NCI-H69 (cell line): ENCODE results near the gene HS1BP3.

Experiments used
- DNase-seq: peaks from one replicate; lab custom pipeline; 2025; lab: John Stamatoyannopoulos, UW

HS1BP3 gene

DNA sequence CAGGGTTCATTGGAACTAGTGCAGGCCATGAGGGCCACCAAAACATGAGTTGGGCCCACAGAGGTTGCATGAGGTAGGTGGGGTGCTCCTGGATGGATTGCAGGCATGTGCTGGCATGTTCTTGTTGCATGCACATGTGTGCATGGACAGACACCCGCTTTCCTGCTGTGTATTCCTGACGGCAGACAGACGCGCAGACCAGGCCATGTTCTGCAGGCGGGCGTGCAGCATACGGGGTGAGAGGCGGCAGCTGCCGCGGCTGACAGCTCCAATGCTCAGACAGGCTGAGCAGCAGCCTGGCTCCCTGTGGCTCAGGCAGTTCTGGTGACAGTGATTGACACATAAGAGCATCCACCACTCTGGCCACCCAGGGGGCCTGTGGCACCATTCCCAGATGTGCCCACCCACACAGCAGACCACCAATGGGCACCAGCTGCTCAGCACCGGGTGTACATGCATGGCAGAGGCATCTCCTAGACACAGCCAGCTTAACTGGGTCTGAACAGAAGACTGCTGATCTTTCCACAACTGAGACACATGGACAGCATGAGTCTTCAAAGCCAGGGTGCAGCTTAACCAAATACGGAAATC, 21.2 kb downstream of the HS1BP3 start:
- no peak for DNase-seq

DNA sequence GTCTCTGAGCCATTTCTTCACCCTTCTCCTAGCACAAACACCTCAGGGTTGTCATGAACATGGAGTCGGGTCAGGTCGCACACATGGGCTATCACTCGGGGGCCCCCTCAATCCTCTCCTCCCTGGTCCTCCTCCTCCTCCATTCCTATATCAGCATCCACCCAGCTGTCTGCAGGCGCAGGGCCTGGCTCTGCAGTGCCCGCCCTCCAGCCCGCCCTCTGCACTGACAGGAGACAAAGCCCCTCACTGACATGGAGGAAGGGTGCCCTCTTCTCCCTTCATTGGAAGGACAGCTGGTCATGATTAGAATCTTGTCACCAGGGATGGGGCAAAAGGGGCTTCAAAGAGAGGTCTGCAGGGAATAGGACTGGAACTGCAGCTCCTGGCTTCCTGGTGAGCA, 21.7 kb downstream of the HS1BP3 start:
- no peak for DNase-seq

DNA sequence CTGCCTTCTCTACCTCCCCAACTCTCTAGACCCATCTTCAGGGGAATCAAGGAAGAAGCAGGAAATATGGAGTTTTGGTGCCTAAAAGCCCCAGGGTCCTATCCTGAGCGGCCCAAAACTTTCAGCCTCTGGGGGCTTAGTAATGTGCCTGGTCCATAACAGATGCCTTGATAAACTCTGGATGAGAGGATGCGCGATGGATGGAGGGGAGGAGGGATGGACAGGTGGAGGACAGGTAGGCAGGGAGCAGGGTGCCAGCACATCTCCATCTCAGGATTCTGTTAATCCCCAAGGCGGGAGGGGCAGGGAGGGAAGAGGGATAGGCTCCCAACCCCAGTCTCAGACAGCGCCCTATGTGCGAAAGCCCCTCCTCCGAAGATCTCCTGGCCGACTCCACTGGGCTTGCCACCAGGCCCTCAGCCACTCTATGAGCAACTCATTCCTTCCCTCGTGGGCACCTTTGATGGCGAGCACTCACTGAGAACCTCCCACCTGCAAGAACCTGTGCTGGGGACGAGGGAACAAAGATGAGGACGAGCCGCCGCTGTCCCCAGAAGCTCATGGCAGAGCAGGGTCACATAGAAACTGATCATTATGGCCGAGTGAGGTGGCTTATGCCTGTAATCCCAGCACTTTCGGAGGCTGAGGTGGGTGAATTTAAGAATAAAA, 23.1 kb downstream of the HS1BP3 start:
- no peak for DNase-seq

DNA sequence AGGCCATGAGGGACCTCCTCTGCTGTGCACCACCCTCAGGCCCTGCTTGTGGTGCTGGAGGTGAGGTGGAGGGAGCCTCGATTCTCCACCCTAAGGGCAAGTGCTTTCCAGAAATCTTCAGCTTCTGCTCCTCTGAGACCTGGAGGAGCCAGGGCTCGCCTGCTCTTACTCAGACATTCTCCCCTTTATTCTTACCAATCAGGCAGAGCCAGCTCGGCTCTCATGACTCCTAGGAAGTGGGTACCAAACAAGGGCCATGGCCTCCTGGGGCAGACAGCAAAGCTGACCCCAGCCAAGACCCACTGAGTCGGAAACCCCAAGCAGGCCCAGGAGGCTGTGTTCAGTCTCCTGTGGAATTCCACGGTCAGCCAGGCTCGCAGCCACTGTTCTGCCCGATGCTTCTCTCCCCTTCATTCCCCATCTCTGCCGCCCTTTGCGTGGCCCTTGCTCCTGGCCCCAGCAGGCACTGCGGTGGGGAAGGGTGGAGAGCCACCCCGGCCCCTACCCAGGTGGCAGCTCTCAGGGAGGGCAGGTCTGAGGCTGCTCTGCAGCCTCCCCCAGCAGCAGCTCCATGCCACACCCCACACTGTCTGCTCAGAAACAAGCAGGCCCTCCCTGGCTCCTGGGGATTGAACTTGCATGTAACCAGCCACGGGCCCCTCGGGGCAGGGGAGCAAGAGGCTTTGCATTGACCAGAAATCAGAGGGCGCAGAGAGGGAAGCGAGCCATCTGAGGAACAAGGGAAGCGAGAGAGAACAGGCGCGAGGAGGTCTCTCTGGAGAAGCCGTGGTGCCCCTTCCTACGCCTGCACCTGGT, 24.0 kb downstream of the HS1BP3 start:
- DNase-seq: no peak

DNA sequence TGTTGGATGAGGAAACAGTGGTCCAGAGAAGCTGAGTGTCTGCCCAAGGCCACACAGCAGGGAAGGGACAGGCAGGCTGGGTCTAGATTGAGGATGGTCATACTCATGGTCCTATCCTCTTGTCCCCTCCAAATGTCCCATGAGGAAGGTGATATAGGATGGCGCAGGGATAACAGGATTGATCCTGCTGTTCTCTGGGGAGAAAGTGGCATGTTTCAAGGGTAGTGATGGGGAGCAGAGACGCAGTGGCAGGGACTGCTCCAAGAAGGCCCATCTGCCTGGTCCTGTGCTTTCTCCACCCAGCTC, 24.6 kb downstream of the HS1BP3 start:
- no peak for DNase-seq

DNA sequence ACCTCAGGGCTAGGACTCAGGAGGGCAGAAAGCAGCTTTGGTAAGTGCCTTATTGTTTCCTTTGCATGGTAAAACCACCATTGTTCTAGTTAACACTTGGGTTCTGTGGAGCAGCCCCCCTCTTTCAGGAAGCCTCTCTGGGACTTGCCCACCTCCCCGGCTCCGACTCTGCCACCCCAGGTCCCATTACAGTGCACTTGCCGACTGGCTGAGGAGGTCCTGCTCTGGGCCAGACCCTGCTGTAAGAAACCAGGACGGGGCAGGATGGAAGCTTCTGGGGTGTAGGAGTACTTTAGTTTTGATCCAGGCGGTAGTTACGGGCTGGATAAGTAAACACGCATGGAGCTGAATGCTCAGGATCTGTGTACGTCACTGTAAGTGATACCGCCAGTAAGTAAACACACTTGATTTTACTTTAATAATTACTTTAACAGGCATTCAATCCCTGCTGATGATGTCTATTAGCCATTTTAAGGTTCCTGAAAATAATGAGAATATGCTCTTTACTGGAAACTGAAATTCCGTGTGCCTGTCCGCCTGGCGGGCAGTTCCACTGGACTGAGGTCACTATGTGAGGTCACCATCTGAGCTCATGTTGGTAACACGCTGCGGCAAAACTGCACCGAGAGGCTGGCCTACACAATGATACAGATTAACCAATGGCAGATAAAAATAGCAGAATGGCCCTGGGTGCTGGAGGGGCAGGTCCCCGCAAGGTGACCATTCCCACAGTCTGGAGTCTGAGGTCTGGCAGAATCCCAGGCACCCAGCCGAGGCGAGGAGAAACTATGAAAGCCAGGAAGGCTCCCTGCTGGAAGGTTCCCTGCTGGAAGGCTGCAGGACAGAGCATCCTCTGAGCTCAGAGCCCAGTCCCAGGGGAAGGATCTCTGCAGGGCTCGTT, 25.2 kb downstream of the HS1BP3 start:
- DNase-seq: peak; percentile 39

DNA sequence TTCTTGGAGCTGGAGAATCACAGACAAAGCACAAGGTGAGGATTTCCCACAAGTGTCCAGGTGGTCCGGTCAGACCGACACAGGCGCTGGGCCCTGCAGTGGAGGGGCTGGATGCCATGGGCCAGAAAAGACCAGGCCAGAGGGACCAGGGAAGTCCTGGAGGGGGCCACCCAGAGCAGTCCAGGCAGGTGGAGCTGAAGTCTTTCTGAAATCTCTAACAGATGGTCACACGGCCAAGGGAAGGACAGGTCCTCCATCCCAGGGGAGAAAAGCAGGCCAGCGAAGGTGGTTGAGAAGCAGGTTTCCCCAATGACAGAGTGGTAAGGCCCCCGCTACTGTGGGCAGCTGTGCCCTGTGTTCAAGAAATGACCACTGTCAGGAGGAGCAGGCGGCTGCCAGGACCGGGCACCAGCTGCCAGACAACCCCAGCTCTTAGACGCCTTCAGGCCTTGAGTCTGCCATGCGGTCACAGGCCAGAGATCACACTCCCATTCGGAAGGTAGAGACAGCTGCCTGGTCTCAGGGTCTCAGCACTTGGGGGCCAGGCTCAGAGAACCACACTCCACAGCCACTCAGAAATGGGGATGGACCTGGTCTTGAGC, 25.9 kb downstream of the HS1BP3 start:
- no peak for DNase-seq

DNA sequence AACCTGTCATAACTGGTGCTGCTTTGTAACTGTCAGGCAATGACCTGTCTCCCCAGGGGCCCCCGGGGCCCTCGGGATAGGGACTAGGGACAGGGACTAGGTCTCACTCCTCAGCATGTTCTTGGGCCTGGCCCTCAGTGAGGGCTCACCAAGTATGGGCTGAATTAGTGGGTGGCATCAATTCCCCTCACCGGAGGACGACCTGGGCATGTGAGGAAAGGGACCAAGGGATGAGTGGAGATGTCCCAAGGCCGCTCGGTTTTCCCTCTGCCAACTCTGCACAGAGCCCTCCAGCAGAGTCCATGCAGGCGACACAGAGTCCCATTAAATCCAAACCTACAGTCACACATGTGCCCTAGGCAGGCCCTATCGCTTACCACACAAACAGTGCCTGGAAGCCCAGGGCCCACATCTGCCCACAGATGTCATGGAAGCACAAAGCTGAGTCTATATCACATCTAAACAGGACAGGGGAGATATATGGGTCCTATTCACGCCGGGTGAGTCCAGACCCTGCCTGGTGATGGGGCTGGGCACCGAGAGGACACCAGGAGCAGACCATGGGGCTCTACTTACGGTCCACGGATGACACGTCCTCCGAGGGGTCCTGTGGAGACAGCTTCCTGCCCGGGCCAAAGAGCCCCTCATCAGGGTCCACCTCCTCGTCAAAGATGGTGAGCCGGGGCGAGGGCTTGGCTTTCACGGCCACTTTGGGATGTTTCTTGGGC, 26.6 kb downstream of the HS1BP3 start:
- no peak for DNase-seq

DNA sequence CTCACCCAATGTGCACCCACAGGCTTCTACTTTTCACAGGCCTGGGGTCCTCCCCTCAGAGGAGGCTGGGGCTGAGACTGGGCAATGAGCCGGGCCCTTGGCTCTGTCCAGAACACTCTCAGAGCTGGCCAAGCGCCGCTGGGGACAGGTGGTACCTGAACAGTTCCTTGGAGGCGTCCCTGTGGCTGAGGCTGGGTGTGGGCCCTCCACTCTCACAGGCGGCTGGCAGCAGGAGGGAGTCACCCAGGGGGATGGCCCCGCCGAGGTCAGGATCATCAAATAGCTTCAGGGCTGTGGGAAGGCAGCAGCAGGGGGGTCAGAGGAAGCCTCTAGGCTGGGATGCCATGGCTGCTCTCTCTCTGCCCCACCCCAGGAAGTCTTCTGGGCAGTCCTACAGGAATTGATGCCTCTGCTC, 27.1 kb downstream of the HS1BP3 start:
- no peak for DNase-seq

DNA sequence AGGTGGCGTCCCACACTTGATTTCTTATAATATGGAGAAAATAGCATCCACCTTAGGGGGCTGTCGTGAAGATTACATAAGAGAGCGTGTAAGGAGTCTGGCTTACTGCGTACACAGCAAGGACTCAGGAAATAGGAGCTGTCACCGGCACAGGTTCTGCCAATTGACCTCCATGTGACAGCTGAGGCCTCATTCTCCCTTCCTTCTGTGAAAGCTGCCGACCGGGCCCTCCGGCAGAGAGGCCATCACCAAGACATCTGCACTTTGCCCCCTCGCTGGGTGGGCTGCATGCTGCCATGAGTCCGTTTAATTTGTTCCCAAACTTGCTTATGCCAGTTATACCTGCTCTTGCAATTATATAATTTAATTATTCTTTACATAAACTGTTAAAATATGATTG, 27.7 kb downstream of the HS1BP3 start:
- DNase-seq: no peak

DNA sequence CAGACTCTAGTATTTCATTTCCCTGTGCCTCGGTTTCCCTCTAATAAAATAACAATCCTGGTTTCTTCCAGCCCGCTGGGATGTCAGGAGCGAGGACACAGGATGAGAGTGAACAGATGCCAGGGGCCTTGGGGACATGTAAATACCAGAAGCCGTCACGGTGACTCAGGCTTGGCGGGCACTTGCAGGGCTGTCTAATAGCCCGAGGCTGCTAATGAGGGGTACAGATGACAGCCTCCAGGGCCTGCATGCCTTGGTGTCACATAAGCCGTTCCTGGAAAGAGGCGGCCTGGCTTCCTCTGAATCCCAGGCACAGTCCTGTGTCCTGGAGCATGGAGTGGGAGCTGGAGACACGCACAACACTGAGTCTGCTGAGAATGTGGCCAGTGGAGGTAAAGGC, 28.2 kb downstream of the HS1BP3 start:
- DNase-seq: peak; percentile 1

DNA sequence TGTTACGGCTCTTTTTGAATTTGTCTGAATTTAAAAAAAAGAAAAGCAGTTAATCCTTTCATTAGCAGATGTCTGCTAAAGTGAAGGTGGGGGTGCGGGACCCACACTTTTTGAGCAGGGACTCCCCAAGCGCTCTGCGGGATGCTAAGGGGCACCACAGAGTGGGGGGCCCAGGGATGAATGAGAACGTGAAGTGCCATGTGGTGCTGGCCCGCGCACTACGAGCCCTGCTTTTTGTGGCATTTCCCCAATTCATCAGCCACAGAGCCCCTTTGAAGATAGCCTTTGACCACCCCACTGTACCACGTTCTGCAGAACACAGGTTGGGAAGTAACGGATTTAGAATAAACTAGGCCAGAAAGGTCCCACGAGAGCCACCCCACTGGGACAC, 28.6 kb downstream of the HS1BP3 start:
- DNase-seq: no peak

DNA sequence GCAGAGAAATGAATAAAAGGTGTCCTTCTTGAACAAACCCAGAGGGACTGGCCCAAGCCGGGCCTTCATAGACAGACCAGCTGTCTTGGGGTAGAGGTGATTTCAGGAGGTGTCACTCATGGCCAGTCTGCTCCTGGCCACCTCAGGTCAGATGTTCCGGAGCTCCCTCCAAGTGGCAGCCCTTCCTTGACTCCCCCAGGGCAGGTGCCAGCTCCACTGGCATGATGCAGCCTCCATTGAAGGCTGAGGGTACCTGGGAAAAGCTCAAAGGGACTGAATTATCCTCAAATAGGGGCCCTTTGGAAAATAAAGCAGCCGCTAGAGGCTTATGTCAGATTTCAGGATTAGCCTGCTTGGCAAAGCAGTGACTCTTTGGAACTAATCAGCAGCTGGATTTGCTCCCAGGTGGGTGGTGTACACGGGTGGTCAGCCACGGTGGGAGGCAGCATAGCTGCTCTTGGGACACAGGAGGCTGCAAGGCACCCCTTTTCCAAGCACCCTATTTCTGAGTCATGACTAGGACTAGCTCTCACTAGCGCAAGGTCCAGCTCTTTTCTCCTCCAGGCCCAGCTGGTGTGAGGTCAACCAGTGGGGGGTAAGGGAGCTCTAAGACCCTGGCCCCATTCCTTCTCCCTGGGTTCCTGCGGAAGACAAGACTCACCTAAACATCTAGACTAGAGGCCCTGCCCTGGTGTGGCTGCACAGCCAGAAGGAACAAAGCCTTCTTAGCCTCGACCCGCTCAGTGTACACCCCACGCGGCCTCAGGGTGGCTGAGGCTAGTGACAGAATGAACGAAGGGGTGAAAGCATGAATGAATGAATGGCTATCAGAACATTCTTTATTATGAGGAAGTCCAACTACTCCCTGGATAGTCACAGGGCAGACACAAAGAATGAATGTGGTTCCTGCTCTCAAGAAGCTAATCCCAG, 29.3 kb downstream of the HS1BP3 start:
- no peak for DNase-seq

DNA sequence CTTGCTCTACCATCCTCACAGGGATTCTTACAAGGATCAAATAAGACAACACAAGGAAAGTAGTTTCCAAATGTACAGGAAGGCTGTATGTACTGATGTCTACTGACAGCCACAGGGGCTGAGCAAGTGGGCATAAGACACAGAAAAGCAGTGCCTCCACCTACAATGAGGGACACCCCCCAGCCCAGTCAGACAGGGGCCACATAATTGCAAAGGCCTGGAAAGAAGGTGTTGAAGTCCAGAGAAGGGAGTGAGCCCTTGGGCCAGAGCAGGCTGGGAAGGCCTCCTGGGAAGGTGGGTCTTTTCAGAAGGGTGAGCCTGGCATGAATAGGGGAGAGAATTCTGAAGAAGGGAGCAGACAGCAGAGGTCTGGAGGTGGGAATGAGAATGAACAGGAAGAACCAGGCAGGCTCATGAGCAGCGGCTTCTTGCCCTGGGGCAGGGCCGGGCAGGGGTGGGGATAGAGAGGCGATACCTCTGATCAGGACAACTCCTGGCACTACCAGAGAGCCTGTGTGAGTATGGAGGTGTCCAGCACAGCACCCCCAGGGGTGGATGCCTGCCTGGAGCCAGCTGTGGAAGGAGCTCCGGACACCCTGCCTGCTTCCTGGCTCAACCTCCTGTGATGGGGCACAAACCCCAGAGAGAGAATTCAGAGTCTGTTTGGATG, 30.1 kb downstream of the HS1BP3 start:
- no peak for DNase-seq

DNA sequence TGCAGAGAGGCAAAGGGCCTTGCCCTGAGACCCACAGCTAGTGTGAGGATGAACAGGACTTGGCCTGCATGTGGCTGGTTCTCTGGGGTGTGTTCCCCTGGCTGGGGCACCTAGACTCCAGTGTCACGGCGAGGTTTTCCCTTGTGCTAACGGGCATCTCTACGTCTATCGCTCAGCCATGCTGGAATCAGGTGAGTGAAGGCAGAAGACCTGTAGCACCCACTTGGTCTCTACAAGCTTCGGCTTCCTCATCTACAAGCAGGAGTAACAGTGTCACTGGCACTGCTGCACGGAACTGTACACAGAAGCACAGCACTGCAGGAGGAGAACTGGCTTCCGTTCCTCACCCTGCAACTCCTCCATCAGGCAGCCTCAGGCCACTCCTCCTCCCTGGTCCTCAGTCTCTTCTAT, 30.6 kb downstream of the HS1BP3 start:
- no peak for DNase-seq

DNA sequence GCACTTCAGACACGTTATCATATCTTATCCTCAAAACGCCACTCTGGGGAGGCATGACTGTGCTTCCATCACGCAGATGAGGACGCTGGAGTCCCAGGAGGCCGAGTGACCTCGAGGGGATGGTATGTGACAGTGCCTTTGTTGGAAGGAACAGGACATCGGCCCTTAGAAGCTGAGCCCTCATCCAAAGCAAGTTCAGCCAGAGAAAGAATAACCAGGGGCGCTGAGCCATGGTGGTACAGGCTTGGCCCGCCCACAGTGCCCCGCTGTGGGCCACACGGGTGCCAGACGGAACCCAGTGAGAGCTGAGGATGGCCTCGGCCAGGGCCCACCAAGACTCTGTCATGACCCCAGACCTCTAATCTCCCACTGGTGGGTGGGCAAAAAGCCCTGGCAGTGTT, 31.3 kb downstream of the HS1BP3 start:
- no peak for DNase-seq

DNA sequence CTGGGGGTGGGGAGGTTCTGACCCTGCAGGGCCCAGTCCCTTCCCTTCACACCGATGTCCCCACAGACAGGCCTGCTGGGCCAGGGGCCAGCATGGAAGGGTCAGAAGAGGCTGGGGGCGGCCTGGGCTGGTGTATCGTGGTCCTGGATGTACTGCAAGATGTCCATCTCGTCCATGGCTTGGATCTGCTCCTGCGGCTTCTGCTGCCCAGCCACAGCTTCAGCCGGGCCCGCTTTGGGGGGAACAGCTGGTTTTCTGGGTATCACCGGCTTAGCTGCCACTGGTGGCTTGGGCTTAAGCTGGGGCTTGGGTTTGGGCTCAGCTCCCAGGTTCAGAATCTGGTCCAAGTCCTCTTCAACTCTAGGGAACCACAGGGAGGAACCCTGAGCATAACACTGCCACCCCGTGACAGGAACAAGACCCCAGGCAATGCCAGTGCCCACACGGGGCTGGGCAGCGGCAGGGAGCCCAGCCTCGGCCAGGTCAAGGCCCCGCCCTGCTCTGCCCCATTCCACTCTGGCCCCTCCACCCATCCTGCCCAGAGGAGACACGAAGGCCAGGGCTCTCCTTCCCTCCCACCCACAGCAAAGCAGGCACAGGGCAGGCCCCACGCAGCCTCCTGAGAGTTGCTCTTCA, 31.9 kb downstream of the HS1BP3 start:
- no peak for DNase-seq

DNA sequence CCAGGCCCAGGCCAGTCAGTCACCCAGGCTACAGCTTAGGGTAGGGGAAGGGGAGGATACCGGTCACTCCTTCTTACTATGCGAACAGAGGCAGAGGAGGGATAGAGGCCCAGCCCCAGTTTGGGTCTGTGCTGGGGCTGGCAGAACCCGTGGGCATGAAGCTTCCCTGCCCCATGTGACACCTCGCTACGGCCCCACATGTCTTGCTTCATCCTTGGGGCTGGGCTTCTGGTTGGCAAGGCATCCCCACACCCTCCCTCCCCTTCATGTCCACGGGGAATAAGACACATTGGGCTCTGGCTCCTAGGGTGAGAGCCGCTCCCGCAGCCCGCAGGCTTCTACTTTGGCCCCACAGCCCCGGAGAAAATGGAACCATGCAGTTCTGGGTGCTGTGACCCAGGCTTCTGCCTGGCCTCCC, 32.4 kb downstream of the HS1BP3 start:
- no peak for DNase-seq

DNA sequence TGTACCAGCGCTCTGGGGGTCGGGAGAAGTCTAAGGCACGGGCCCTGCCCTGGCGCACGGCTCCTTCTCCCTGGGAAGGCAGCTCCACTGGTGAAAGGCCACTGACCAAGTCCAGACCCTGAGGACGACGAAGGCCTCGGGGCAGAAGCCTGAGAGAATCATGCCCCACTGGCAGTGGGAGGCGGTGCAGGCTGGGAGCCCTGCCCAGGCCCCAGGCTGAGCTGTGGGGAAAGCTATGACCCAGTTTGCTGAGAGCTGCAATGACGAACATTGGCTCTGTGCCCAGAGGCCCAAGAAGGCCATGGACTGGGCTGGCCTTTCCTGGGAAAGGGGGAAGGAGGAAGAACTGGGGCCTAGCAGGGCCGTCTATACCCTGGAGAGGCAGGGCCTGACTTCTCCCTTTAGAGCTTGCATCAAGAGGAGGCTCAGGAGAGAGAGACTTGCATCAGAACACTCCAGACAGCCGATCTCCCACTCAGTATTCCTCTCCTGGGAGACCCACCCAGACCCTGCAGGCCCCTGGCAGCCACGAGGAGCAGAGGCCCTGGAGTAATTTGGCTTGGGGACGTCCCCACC, 32.9 kb downstream of the HS1BP3 start:
- peak; percentile 61 for DNase-seq
